Neuronal stem cell (in vitro differentiated cells): ENCODE data around the gene ANKRD13B.

Experiments
- DNase-seq: peaks from one replicate; pipeline ENCODE4 v3.0.0-alpha.2; 2013; ENCODE audit warnings: low spot score
- H2AFZ ChIP-seq: one replicate; pipeline ENCODE4 v1.6.1; 2013; ENCODE audit warnings: mild to moderate bottlenecking, low read length, inconsistent platforms
- H2AK5ac ChIP-seq: 2 replicates; pipeline ENCODE4 v1.6.1; 2013; ENCODE audit warnings: low read depth, mild to moderate bottlenecking, inconsistent platforms, low read length, moderate library complexity, mixed read lengths
- H2BK120ac ChIP-seq: 2 replicates; pipeline ENCODE4 v1.6.1; 2013; ENCODE audit warnings: low read depth, mild to moderate bottlenecking, inconsistent platforms, low read length, moderate library complexity, mixed read lengths
- H2BK12ac ChIP-seq: one replicate; pipeline ENCODE4 v1.6.1; 2013; ENCODE audit warnings: low read length, inconsistent platforms
- H2BK15ac ChIP-seq: 2 replicates; pipeline ENCODE4 v1.6.1; 2013; ENCODE audit warnings: mild to moderate bottlenecking, low read length, inconsistent platforms, mixed read lengths
- H2BK5ac ChIP-seq: one replicate; pipeline ENCODE4 v1.6.1; 2013; ENCODE audit warnings: inconsistent platforms, mild to moderate bottlenecking, low read length, moderate library complexity
- H3K14ac ChIP-seq: one replicate; pipeline ENCODE4 v1.6.1; 2013; ENCODE audit warnings: low read length, inconsistent platforms
- H3K18ac ChIP-seq: 2 replicates; pipeline ENCODE4 v1.6.1; 2013; ENCODE audit warnings: low read length, inconsistent platforms
- H3K23ac ChIP-seq: 2 replicates; pipeline ENCODE4 v1.6.1; 2013; ENCODE audit warnings: low read depth, mild to moderate bottlenecking, mixed read lengths, low read length, inconsistent platforms; ENCODE audit not compliant: poor library complexity
- H3K27ac ChIP-seq: replicated peaks from 3 replicates; pipeline ENCODE4 v1.5.1; 2013; ENCODE audit warnings: low read length, inconsistent platforms
- H3K27me3 ChIP-seq, 3 experiments: 2 replicates each; pipeline ENCODE4 v1.6.1; 2013; ENCODE audit warnings: low read length in 3 of 3, mild to moderate bottlenecking in 2 of 3, inconsistent platforms in 1 of 3, low read depth in 1 of 3, mixed read lengths in 1 of 3, moderate library complexity in 1 of 3; ENCODE audit not compliant: control insufficient read depth in 3 of 3, insufficient read depth in 3 of 3
- H3K36me3 ChIP-seq, 2 donors: replicated peaks in 1 of 2; 2 replicates each; pipeline ENCODE4 v1.6.1; 2013; ENCODE audit warnings: low read length in 2 of 2; ENCODE audit not compliant: control insufficient read depth in 2 of 2, insufficient read depth in 2 of 2
- H3K4ac ChIP-seq: 2 replicates; pipeline ENCODE4 v1.6.1; 2013; ENCODE audit warnings: inconsistent platforms, mild to moderate bottlenecking, low read length, moderate library complexity
- H3K4me1 ChIP-seq, 2 donors: 1 replicate in 1 of 2; 2 replicates in 1 of 2; pipeline ENCODE4 v1.6.1; 2013; ENCODE audit warnings: low read length in 2 of 2, low read depth in 1 of 2; ENCODE audit not compliant: control insufficient read depth in 2 of 2, insufficient read depth in 1 of 2
- H3K4me2 ChIP-seq: one replicate; pipeline ENCODE4 v1.6.1; 2013; ENCODE audit warnings: mild to moderate bottlenecking, low read length, inconsistent platforms; ENCODE audit not compliant: insufficient read depth, poor library complexity, severe bottlenecking
- H3K4me3 ChIP-seq, 2 donors: 2 replicates each; pipeline ENCODE4 v1.5.1; 2013; ENCODE audit warnings: low read length in 2 of 2, mild to moderate bottlenecking in 2 of 2, inconsistent platforms in 1 of 2, moderate library complexity in 1 of 2
- H3K79me1 ChIP-seq: one replicate; pipeline ENCODE4 v1.6.1; 2013; ENCODE audit warnings: low read depth, mild to moderate bottlenecking, inconsistent platforms, low read length, moderate library complexity
- H3K9ac ChIP-seq: one replicate; pipeline ENCODE4 v1.6.1; 2013; ENCODE audit warnings: mild to moderate bottlenecking, low read depth, low read length, inconsistent platforms; ENCODE audit not compliant: poor library complexity
- H3K9me3 ChIP-seq, 2 donors: replicated peaks in 1 of 2; 2 replicates each; pipeline versions ENCODE3 to v1.6.1; 2013; ENCODE audit warnings: low read length in 2 of 2, mild to moderate bottlenecking in 2 of 2, inconsistent platforms in 1 of 2, low read depth in 1 of 2, mixed read lengths in 1 of 2, moderate library complexity in 1 of 2; ENCODE audit not compliant: control insufficient read depth in 2 of 2, insufficient read depth in 1 of 2
- H4K8ac ChIP-seq: one replicate; pipeline ENCODE4 v1.6.1; 2013; ENCODE audit warnings: low read depth, mild to moderate bottlenecking, inconsistent platforms, low read length, moderate library complexity
- H4K91ac ChIP-seq: one replicate; pipeline ENCODE4 v1.6.1; 2013; ENCODE audit warnings: low read length, low read depth, mild to moderate bottlenecking, inconsistent platforms; ENCODE audit not compliant: poor library complexity
- WGBS, 2 donors: extraction: QIAGEN DNeasy Blood & Tissue Kit; methylation state at CpG; one replicate each; pipeline ENCODE4 v1.1.7; 2013; ENCODE audit warnings: missing lambda C conversion rate in 2 of 2, mixed read lengths in 1 of 2; ENCODE audit not compliant: insufficient read length in 2 of 2, insufficient replicate concordance in 1 of 2; ENCODE audit errors: extremely low coverage in 2 of 2; 5-methylcytosine and 5-hydroxymethylcytosine counted together

The ANKRD13B gene

DNA sequence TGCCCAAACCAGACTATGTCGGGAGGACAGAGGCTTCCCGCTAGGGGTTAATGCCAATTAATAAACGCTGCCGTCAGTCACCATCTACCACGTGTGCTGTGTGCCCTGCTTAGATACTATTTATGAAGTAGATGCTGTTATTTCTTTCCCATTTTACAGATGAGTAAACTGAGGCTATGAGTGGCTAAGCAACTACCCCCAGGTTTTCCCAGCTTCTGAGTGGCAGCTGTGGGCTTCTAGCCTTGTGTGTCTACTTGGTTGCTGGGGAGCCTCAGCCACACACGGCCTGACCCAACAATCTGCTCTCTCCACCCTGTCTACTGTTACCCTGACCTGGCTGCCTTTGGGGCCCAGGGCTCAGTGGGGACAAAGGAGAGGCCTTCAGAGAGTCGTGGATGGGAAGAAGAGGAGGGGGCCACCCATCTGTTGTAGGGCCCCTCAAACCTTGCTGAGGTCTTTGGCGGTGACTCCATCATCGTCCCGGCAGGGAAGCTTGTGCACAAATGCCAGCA lies 10.6 kb upstream of the ANKRD13B start:
- no peak overlapping the region for H2BK120ac ChIP-seq
- H2BK15ac ChIP-seq = no peak overlapping the region
- H3K27me3 ChIP-seq = no peaks in the 10 kb centered on the region
- H3K4me1 ChIP-seq = peaks cover 17 to 24% of the 10 kb centered on the region in 2 donors
- H3K36me3 ChIP-seq = peaks cover 41 to 63% of the 10 kb centered on the region in 2 donors
- WGBS, 2 donors = no CpG with 5 or more reads among the region's 10 CpGs
- H3K9ac ChIP-seq = no peak overlapping the region
- H3K79me1 ChIP-seq = peaks cover 7% of the 10 kb centered on the region
- H4K8ac ChIP-seq = no peak overlapping the region
- no peak overlapping the region for H2BK12ac ChIP-seq
- no peaks in the 10 kb centered on the region for H3K9me3 ChIP-seq
- H3K4ac ChIP-seq = no peak overlapping the region
- no peak overlapping the region for H3K14ac ChIP-seq
- H3K4me3 ChIP-seq = no peak overlapping the region
- no peak overlapping the region for H3K4me2 ChIP-seq
- no peak overlapping the region for H2AK5ac ChIP-seq
- no peak overlapping the region for H3K23ac ChIP-seq
- DNase-seq = no peak
- no peak overlapping the region for H3K27ac ChIP-seq
- no peak overlapping the region for H4K91ac ChIP-seq
- no peak overlapping the region for H3K18ac ChIP-seq
- no peak overlapping the region for H2AFZ ChIP-seq
- no peak overlapping the region for H2BK5ac ChIP-seq

- Histone ChIP-seq H3K79me1 (peaks cover 9% of the 10 kb centered on the region), H3K14ac (no peak overlapping the region), H2AK5ac (no peak overlapping the region), H4K91ac (no peak overlapping the region), H4K8ac (no peak overlapping the region), H3K9me3 (no peaks in the 10 kb centered on the region), H2BK5ac (peak overlapping the region; percentile 55), H2BK120ac (no peak overlapping the region), H3K18ac (no peak overlapping the region), H2BK15ac (no peak overlapping the region), H2BK12ac (no peak overlapping the region), H3K4me1 (peaks cover 18 to 28% of the 10 kb centered on the region in 2 donors), H3K4ac (no peak overlapping the region), H3K4me2 (no peak overlapping the region), H3K36me3 (peaks cover 38 to 58% of the 10 kb centered on the region in 2 donors), H2AFZ (no peak overlapping the region), H3K4me3 (no peak overlapping the region), H3K9ac (peak overlapping the region; percentile 1), H3K23ac (no peak overlapping the region), H3K27me3 (no peaks in the 10 kb centered on the region), H3K27ac (no peak overlapping the region)
- WGBS, 2 donors = no CpG with 5 or more reads among the region's 13 CpGs
- no peak for DNase-seq
These were observed 10.2 kb upstream of the ANKRD13B start for GRCh38 chr17:29582772-29583171.

DNA sequence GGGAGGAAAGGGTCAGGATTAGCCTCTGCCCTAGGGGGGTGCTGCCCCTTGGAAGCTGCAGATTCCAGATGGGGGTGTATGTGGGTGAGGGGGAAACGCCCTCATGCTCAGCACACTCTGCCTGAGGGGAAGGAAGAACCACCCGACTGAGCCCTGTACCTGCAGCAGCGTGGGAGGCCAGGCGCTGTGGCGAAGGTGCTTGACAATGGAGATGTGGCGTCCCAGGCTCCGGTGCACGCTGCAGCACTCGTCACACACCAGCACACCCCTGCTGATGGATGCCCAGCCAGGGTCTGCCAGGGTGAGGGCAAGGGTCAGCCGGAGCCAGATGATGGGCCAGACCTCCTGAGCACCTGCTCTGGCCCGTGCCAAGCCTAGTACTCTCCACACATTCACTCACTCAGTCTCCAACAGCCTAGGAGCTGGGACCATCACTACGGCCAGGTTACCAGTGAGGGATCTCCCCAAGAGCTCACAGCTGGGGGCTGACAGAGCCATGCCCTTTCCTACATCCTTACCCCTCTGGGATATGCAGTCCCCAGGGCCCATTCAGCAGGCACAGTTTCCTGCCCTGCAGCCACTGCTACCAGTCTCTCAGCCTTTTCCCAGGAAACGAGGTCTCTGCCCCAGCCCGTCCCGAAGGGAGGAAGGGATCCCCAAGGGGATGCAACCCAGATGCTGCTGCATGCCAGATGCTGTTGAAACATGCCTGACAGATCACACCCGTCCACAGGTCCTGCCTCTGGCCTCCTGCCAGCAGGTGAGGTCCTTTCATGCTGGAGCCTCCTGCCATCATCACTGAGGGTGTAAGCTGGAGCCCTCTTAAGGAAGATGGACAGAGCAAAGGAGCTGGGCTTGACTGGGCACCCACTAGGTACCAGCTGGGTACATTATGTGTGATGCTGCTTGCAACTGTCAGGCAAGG lies 9.3 kb upstream of the ANKRD13B start:
- H2AFZ ChIP-seq = no peak overlapping the region
- peak overlapping the region; percentile 17 for H2BK5ac ChIP-seq
- peak overlapping the region; percentile 62 for H3K18ac ChIP-seq
- no peak overlapping the region for H3K14ac ChIP-seq
- WGBS, 2 donors = no CpG with 5 or more reads among the region's 16 CpGs
- peak overlapping the region; percentile 38 for H3K9ac ChIP-seq
- H3K4me2 ChIP-seq = no peak overlapping the region
- H2BK12ac ChIP-seq = no peak overlapping the region
- H4K8ac ChIP-seq = no peak overlapping the region
- H2AK5ac ChIP-seq = peak overlapping the region; percentile 58
- H2BK120ac ChIP-seq = no peak overlapping the region
- H3K4ac ChIP-seq = no peak overlapping the region
- DNase-seq = no peak
- H3K4me3 ChIP-seq = peak overlapping the region in 1 of 2 donors; percentile 23
- peaks cover 20 to 34% of the 10 kb centered on the region in 2 donors for H3K4me1 ChIP-seq
- no peak overlapping the region for H4K91ac ChIP-seq
- peaks cover 30 to 50% of the 10 kb centered on the region in 2 donors for H3K36me3 ChIP-seq
- no peak overlapping the region for H3K27ac ChIP-seq
- H2BK15ac ChIP-seq = no peak overlapping the region
- peaks cover 12% of the 10 kb centered on the region for H3K79me1 ChIP-seq
- no peak overlapping the region for H3K23ac ChIP-seq
- H3K27me3 ChIP-seq = no peaks in the 10 kb centered on the region
- H3K9me3 ChIP-seq = no peaks in the 10 kb centered on the region

GRCh38 chr17:29584452-29585079 lies 8.4 kb upstream of the ANKRD13B start:
- peak overlapping the region; percentile 20 for H3K27ac ChIP-seq
- no peak for DNase-seq

More at GRCh38 chr17:29584452-29585079, 8.4 kb upstream of the ANKRD13B start:
- Histone ChIP-seq H2AK5ac (peak overlapping the region; percentile 58), H3K36me3 (peaks cover 24 to 40% of the 10 kb centered on the region in 2 donors), H2BK120ac (peak overlapping the region; percentile 50), H3K23ac (no peak overlapping the region), H2BK12ac (no peak overlapping the region), H3K18ac (peak overlapping the region; percentile 41), H3K4me2 (no peak overlapping the region), H3K27me3 (no peaks in the 10 kb centered on the region), H3K4me3 (no peak overlapping the region), H4K91ac (no peak overlapping the region), H2BK15ac (peak overlapping the region; percentile 38), H3K4ac (no peak overlapping the region), H3K79me1 (peaks cover 17% of the 10 kb centered on the region), H3K14ac (peak overlapping the region; percentile 25), H3K9me3 (no peaks in the 10 kb centered on the region), H3K9ac (no peak overlapping the region), H4K8ac (no peak overlapping the region), H3K4me1 (peaks cover 20 to 34% of the 10 kb centered on the region in 2 donors), H2BK5ac (peak overlapping the region; percentile 72), H2AFZ (no peak overlapping the region)
- no CpG with 5 or more reads among the region's 12 CpGs for WGBS, 2 donors
